ENCODE measurements around the gene CA5A. TPM values are rescaled to one million over a fixed set of nuclear protein-coding genes. Genes with fewer than 3 reads are reported as not detected.
"Not testable (repeated sequence)": the region's sequence is repeated elsewhere in the genome, so short reads cannot be mapped to it uniquely, and the experiment has no call there.

Gene CA5A
- polyA plus RNA-seq, 1 donor from 2014 or later, result not detected

DNA sequence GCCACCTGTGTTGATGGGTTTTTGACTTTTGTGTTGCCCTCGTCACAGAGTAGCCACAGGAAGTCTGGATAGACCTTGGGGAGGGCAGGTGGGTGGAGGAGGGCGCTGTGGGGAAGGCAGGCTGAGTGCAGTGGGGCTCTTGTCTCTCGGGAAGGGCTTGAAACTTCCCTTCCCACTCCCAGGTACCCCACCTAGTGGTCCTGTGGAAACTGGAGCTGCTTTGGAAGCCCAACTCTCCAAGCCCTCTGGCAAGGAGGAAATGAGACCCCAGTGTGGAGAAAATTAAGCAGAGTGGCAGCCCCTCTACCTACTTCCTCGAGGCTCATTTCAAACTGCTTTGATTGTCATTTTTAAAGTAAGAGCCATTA lies 9.2 kb downstream of the CA5A start:
- H3K4me3 Mint-ChIP-seq, result no peak overlapping the region
- H3K27me3 Mint-ChIP-seq, result peaks cover 4% of the 10 kb centered on the region
- no peaks in the 10 kb centered on the region for H3K36me3 Mint-ChIP-seq
- no peaks in the 10 kb centered on the region for H3K9me3 Mint-ChIP-seq
- H3K4me1 Mint-ChIP-seq, result peaks cover 20 to 22% (median 20%) of the 10 kb centered on the region in 3 donors
- no peak overlapping the region for H3K27ac Mint-ChIP-seq

- Mint-ChIP-seq H3K9me3 (no peaks in the 10 kb centered on the region), H3K36me3 (no peaks in the 10 kb centered on the region), H3K27ac (peak overlapping the region; percentile 26 to 63 (median 41)), H3K4me1 (peaks cover 20 to 22% (median 20%) of the 10 kb centered on the region in 3 donors), H3K27me3 (peaks cover 7% of the 10 kb centered on the region), H3K4me3 (peak overlapping the region in 3 of 4 donors; percentile 45 to 83 (median 70))
Observed at GRCh38 chr16:87926246-87927194, 9.8 kb downstream of the CA5A start.

- Mint-ChIP-seq H3K27ac (peak overlapping the region; percentile 35 to 93 (median 92)), H3K9me3 (no peaks in the 10 kb centered on the region), H3K4me1 (peaks cover 20 to 22% (median 20%) of the 10 kb centered on the region in 3 donors), H3K36me3 (no peaks in the 10 kb centered on the region), H3K4me3 (peak overlapping the region in 3 of 4 donors; percentile 47 to 85 (median 61)), H3K27me3 (peaks cover 7% of the 10 kb centered on the region)
Observed at GRCh38 chr16:87924811-87925670, 11.3 kb downstream of the CA5A start.

DNA sequence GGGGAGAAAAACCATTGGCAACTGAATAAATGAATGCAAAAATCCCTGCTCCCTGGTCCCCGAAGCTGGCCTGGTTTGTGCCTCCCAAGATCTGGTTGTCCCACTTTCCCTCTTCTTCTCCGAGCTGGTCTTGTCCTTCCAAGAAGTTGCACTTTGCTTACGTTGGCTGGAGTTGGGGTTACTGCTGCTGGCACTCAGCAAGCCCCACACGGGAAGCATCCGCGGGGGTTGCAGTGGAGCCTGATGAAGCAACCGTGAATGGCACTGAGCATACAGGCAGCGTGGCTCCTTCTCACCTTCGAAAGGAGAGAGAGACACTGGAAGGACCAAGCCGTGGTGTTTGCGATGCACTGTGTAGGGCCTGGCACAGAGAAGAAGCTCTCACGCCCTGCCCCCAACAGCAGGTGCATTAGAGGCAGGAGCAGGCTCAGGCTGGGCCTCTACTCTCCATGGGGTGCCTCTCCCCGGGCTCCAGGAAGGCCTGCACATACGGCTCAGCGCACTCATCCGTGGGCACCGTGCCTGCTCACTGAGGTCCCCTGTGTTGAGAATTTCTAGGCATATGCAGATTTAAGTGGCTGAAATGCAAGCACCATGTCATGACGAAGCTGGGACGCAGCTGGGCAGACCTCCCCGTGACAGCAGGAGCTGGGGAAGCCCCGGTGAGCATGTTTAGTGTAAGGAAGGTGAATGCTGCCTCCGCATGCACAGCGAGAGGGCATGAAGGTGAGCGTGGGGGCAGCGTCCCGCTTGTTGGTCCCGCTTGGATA lies 12.1 kb downstream of the CA5A start:
- H3K27ac Mint-ChIP-seq, result peak overlapping the region; percentile 1 to 93 (median 92)
- H3K9me3 Mint-ChIP-seq, result no peaks in the 10 kb centered on the region

DNA sequence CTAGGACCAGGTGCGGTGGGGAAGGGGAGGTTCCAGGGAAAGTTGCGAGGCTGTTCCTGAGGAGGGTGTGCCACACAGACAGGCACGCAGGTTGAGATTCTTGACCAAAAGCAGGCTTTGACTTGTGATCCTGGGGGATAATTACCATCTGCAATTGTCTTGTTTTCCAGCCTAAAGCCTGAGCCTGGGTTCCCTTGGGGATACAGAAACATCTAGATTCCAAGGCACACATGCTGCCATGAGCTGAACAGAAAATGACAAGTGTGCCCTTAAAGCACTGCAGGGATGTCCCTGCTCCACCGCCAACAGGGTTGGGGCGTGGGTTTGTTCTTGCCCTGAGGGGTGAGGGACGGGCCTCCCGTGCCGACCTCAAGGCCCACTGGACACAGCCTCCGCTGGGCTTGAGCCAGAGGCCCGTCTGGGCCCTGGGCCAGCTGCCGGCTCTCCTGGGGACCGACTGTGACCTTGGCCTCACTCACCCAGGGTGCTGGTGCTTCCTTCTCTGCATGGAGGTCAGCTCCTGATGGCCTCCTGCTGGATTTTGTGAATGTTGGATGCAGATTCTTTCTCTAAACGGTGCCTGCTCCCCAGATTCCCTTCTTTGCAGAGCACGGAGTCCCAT lies 14.0 kb downstream of the CA5A start:
- Mint-ChIP-seq H3K4me1 (peaks cover 20 to 25% (median 20%) of the 10 kb centered on the region in 3 donors), H3K9me3 (no peaks in the 10 kb centered on the region), H3K27me3 (peaks cover 15% of the 10 kb centered on the region), H3K4me3 (no peak overlapping the region), H3K27ac (peak overlapping the region in 1 of 3 donors; percentile 59), H3K36me3 (no peaks in the 10 kb centered on the region)

More for the DNA sequence above, 12.1 kb downstream of the CA5A start:
- peaks cover 20 to 22% (median 20%) of the 10 kb centered on the region in 3 donors for H3K4me1 Mint-ChIP-seq
- peak overlapping the region; percentile 36 to 85 (median 54) for H3K4me3 Mint-ChIP-seq
- no peaks in the 10 kb centered on the region for H3K36me3 Mint-ChIP-seq
- peaks cover 11% of the 10 kb centered on the region for H3K27me3 Mint-ChIP-seq

DNA sequence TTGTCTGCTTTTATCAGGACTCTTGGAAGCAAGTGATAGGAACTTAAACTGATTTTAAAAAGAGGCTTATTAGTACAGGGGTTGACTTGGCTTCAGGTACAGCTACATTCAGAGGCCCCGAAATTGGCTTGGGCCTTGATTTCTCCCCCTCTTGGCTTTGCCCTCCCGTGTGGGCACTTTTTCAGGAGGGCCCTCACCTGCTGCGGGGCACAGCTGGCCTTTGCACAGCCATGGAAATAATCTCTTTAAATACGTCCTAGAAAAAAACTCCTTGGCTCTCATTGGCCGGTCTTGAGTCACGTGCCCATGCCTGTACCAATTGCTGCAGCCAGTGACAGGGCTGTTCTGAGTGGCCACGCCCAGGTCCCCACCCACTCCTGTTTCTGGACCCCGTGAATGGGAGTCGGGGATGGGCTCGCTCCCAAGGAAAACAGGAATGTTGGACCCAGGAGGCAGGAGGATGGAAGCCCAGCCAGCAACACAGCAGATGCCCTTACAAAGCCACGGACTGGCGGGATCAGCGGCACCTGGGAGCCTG lies 15.0 kb downstream of the CA5A start:
- H3K4me3 Mint-ChIP-seq, result peak overlapping the region in 1 of 4 donors; percentile 5
- no peak overlapping the region for H3K27ac Mint-ChIP-seq
- H3K4me1 Mint-ChIP-seq, result peaks cover 15 to 20% (median 18%) of the 10 kb centered on the region in 3 donors
- H3K27me3 Mint-ChIP-seq, result peaks cover 15% of the 10 kb centered on the region
- no peaks in the 10 kb centered on the region for H3K9me3 Mint-ChIP-seq
- no peaks in the 10 kb centered on the region for H3K36me3 Mint-ChIP-seq

- Mint-ChIP-seq H3K4me3 (no peak overlapping the region), H3K36me3 (no peaks in the 10 kb centered on the region), H3K4me1 (peaks cover 3 to 11% (median 7%) of the 10 kb centered on the region in 3 donors)
Observed at GRCh38 chr16:87919681-87919994, 16.7 kb downstream of the CA5A start.

DNA sequence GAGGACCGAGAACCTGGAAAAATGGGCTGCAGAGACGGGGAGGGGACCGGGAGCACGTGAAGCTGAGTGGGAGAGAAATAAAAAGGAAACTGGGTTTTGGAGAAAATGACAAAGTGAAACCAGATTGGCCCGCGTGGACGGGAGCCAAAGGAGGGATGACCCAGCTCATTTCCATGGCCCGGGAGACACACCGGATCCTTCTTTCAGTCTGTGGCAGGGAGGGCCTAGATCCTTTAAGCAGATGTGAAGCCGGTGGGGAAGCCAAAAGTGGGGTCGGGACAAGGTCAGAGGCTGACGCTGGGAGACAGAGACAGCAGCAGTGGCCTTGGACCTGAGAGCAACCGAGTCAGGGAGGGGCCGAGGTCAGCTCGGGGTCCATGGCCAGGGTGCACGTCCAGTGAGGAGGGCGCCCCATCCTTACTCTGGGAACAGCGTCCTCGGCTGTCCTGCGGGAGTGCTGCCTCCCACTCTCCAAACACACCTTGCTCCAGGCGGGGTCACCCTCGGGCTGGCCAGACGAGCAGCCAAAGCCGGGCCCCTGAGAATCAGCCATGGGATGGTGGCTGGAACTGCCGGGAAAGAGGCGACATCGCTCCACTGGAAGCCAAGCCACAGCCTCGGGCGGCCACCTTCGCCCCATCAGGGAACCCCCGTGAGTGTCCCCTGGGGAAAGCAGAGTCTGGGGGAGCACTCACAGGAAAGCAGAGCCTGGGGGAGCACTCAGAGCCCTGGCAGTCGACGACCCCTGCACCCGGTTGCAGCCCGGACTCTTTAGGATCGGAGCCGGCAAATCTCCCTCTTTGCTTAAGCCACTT lies 17.3 kb downstream of the CA5A start:
- peaks cover 0 to 5% (median 2%) of the 10 kb centered on the region in 3 donors for H3K4me1 Mint-ChIP-seq
- H3K9me3 Mint-ChIP-seq, result no peaks in the 10 kb centered on the region
- H3K27me3 Mint-ChIP-seq, result peaks cover 17% of the 10 kb centered on the region
- H3K27ac Mint-ChIP-seq, result peak overlapping the region in 2 of 3 donors; percentile 84 to 85
- no peak overlapping the region for H3K4me3 Mint-ChIP-seq
- H3K36me3 Mint-ChIP-seq, result no peaks in the 10 kb centered on the region

More at GRCh38 chr16:87919681-87919994, 16.7 kb downstream of the CA5A start:
- no peak overlapping the region for H3K27ac Mint-ChIP-seq
- no peaks in the 10 kb centered on the region for H3K9me3 Mint-ChIP-seq
- peaks cover 17% of the 10 kb centered on the region for H3K27me3 Mint-ChIP-seq

DNA sequence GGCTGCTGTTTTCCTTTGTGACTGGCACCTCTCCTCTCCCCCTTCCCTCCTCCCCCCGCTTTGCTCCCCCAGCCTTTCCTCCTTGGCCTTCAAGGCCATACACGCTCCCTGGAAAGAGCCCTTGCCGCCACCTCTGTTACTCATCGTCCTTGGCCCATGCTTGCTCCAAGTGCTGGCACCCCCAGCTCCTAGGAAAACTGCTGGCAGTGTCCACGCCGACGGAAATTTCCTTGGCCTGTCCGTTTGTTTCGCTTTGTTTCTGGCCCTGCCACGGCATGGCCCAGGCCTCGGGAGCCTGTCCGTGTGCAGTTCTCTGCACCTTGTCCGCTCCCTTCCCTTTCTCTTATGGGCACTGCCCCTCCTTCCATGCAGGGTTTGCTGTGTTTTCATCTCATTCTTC lies 18.0 kb downstream of the CA5A start:
- no peaks in the 10 kb centered on the region for H3K36me3 Mint-ChIP-seq
- H3K4me1 Mint-ChIP-seq, result peaks cover 0 to 3% (median 0%) of the 10 kb centered on the region in 3 donors
- peak overlapping the region in 2 of 3 donors; percentile 84 to 85 for H3K27ac Mint-ChIP-seq
- peaks cover 16% of the 10 kb centered on the region for H3K27me3 Mint-ChIP-seq
- no peak overlapping the region for H3K4me3 Mint-ChIP-seq
- H3K9me3 Mint-ChIP-seq, result no peaks in the 10 kb centered on the region

- H3K9me3 Mint-ChIP-seq, result no peaks in the 10 kb centered on the region
- peaks cover 18% of the 10 kb centered on the region for H3K27me3 Mint-ChIP-seq
- H3K27ac Mint-ChIP-seq, result peak overlapping the region in 1 of 3 donors; percentile 67
- no peaks in the 10 kb centered on the region for H3K36me3 Mint-ChIP-seq
- no peak overlapping the region for H3K4me3 Mint-ChIP-seq
- peaks cover 0 to 3% (median 0%) of the 10 kb centered on the region in 3 donors for H3K4me1 Mint-ChIP-seq
Observed at GRCh38 chr16:87917503-87917902, 18.8 kb downstream of the CA5A start.

DNA sequence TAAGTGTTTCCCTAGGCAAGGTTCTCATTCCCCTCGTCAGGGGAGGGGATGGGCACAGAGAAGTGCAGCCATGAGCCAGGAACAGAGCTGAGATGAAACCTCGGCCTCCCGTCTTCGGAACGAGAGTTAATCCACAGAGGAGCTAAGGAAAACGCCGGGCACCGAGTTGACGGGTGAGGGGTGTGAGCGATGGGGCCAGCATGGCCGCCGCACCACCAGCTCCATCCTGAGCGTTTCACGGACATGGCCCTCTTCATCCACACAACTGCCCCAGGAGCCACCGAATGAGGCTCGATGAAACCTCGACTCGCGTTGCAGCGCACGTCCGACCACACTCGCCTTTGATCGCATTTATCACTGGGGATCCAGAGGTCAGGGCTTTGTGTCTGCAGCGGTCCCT lies 21.5 kb downstream of the CA5A start:
- H3K27me3 Mint-ChIP-seq, result peaks cover 15% of the 10 kb centered on the region
- H3K9me3 Mint-ChIP-seq, result no peaks in the 10 kb centered on the region

DNA sequence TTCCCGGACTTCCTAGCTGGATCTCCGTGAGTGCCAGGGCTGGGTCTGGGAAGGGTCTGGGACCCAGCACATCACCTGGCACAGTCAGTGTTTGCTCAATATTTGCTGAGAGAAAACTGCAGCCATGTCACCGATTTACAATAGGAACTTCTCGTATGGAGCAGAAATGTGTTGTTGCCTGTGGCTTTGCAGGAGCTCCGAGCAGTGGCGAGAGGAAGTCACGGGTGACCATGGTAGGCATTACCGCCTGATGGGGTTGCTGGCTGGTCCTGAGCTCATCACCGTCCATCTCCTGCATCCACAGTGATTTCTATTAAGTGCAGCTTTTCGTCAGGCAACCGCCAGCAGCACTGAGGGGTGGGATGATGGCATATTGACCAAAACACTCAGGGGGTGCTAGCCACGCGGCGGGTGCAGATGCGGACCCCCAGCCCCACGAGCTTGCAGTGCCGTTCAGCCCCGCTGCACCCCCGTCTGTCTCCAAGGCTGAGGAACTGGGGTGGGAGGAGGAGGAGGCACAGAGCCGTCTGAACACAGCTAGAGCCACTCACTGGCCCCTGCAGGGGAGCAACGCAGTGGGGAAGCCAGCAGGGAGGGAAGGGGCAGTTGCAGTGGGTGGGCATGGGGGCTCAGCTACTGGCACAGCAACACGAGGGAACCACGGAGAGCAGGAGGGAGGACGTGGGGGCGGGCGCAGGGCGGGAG lies 22.2 kb downstream of the CA5A start:
- not testable (repeated sequence) for H3K4me3 Mint-ChIP-seq, H3K27ac Mint-ChIP-seq, H3K9me3 Mint-ChIP-seq, H3K4me1 Mint-ChIP-seq, H3K36me3 Mint-ChIP-seq
- H3K27me3 Mint-ChIP-seq, result peaks cover 17% of the 10 kb centered on the region

More for the DNA sequence above, 21.5 kb downstream of the CA5A start:
- no peak overlapping the region for H3K27ac Mint-ChIP-seq
- peaks cover 0 to 3% (median 0%) of the 10 kb centered on the region in 3 donors for H3K4me1 Mint-ChIP-seq
- H3K4me3 Mint-ChIP-seq, result no peak overlapping the region
- H3K36me3 Mint-ChIP-seq, result no peaks in the 10 kb centered on the region

- not testable (repeated sequence) for H3K4me3 Mint-ChIP-seq, H3K36me3 Mint-ChIP-seq, H3K9me3 Mint-ChIP-seq, H3K4me1 Mint-ChIP-seq
- H3K27ac Mint-ChIP-seq, result peak overlapping the region in 1 of 3 donors; percentile 53
- H3K27me3 Mint-ChIP-seq, result peaks cover 14% of the 10 kb centered on the region
Observed at GRCh38 chr16:87912691-87913090, 23.6 kb downstream of the CA5A start.

Data from IgD-negative memory B cell (primary cell).